Measurements from ENCODE around the gene ZCCHC7. TPM values are rescaled to one million over a fixed set of nuclear protein-coding genes. Genes with fewer than 3 reads are reported as not detected.
"Not testable (repeated sequence)": the region's sequence is repeated elsewhere in the genome, so short reads cannot be mapped to it uniquely, and the experiment has no call there.

The ZCCHC7 gene
- total and polyA plus RNA-seq, 2 experiments from 2014 or later = 29.8 to 38.8 TPM

DNA sequence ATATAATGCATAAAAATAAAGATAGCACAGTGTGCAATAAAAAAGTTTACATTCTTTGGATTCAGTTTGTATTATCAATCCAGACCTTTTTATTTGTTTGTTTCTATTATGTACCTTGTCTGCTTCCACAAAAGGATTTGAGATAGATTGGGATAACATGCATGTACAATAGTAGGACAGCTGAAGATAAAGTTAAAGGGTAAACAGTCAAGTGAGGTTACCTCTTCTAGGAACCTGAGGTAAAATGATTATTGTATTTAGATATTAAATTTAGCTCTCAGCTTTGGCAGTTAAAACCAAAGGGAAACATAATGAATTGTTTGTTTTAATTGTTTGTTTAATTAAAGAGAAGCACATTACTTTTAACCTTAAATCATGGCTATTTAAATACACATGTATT is 81.7 kb downstream of the ZCCHC7 start (continued):
- TF ChIP-seq, protein P1, sequence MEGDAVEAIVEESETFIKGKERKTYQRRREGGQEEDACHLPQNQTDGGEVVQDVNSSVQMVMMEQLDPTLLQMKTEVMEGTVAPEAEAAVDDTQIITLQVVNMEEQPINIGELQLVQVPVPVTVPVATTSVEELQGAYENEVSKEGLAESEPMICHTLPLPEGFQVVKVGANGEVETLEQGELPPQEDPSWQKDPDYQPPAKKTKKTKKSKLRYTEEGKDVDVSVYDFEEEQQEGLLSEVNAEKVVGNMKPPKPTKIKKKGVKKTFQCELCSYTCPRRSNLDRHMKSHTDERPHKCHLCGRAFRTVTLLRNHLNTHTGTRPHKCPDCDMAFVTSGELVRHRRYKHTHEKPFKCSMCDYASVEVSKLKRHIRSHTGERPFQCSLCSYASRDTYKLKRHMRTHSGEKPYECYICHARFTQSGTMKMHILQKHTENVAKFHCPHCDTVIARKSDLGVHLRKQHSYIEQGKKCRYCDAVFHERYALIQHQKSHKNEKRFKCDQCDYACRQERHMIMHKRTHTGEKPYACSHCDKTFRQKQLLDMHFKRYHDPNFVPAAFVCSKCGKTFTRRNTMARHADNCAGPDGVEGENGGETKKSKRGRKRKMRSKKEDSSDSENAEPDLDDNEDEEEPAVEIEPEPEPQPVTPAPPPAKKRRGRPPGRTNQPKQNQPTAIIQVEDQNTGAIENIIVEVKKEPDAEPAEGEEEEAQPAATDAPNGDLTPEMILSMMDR (conservative IDR thresholded peaks at IDR 0.05; ENCODE audit: low read depth in 2 of 2) = no peak
- TF ChIP-seq CREB1 (CRISPR knock-in tag; IDR thresholded peaks at IDR 0.05; ENCODE audit: low read depth) = no peak
- TF ChIP-seq JUNB (IDR thresholded peaks at IDR 0.05; ENCODE audit: unreplicated experiment) = no peak
- TF ChIP-seq EZH2 (IDR thresholded peaks at IDR 0.05; ENCODE audit: low read depth, unreplicated experiment) = no peak

GRCh38 chr9:37203456-37203855 is 83.1 kb downstream of the ZCCHC7 start:
- H3K27ac ChIP-seq (ENCODE audit: low read depth); H2AFZ ChIP-seq; H3K4me2 ChIP-seq; H3K27me3 ChIP-seq (ENCODE audit: insufficient read depth); H3F3A ChIP-seq (replicated peaks; ENCODE audit: low read depth); H3K9me2 ChIP-seq (ENCODE audit: insufficient read depth); DNase-seq (ENCODE audit: low spot score); H4K20me1 ChIP-seq (replicated peaks; ENCODE audit: insufficient read depth); H3K4me3 ChIP-seq; H3K36me3 ChIP-seq (ENCODE audit: insufficient read depth); ATAC-seq; H3K27ac Mint-ChIP-seq; H3K4me3 Mint-ChIP-seq: not testable (repeated sequence)
- peaks cover 36% of the 10 kb centered on the region for H3K4me1 ChIP-seq (ENCODE audit: insufficient read depth)
- peaks cover 11% of the 10 kb centered on the region for H3K27me3 Mint-ChIP-seq (ENCODE audit: insufficient read depth, low read depth, poor library complexity)
- peaks cover 17% of the 10 kb centered on the region; the same call in 2 of the 3 replicates for H3K9me3 Mint-ChIP-seq
- H3K36me3 Mint-ChIP-seq (ENCODE audit: low read depth) = peaks cover 21% of the 10 kb centered on the region
- peaks cover 47% of the 10 kb centered on the region for H3K79me2 ChIP-seq (replicated peaks; ENCODE audit: insufficient read depth)
- H3K4me1 Mint-ChIP-seq = peaks cover 38% of the 10 kb centered on the region

GRCh38 chr9:37206121-37206620 is 85.8 kb downstream of the ZCCHC7 start:
- ATAC-seq (peak; percentile 31; the same call in 1 of the 3 replicates), DNase-seq (ENCODE audit: low spot score) (peak; percentile 62)
- Mint-ChIP-seq H3K27ac (0 out of 2 replicates have a peak overlapping the region, but pooled peaks have one; percentile 34), H3K9me3 (peaks cover 17% of the 10 kb centered on the region; the same call in 2 of the 3 replicates), H3K27me3 (ENCODE audit: insufficient read depth, low read depth, poor library complexity) (peaks cover 2% of the 10 kb centered on the region), H3K36me3 (ENCODE audit: low read depth) (peaks cover 21% of the 10 kb centered on the region), H3K4me3 (no peak overlapping the region), H3K4me1 (peaks cover 27% of the 10 kb centered on the region)
- no peaks in the 10 kb centered on the region for H4K20me1 ChIP-seq (replicated peaks; ENCODE audit: insufficient read depth)
- H3K36me3 ChIP-seq (ENCODE audit: insufficient read depth) = no peaks in the 10 kb centered on the region
- H3K4me1 ChIP-seq (ENCODE audit: insufficient read depth) = peaks cover 9% of the 10 kb centered on the region
- no peaks in the 10 kb centered on the region for H3K27me3 ChIP-seq (ENCODE audit: insufficient read depth)
- no peak overlapping the region for H3K4me2 ChIP-seq
- H3F3A ChIP-seq (replicated peaks; ENCODE audit: low read depth) = no peaks in the 10 kb centered on the region
- H3K4me3 ChIP-seq = no peak overlapping the region
- H3K79me2 ChIP-seq (replicated peaks; ENCODE audit: insufficient read depth) = peaks cover 51% of the 10 kb centered on the region
- no peak overlapping the region for H2AFZ ChIP-seq
- H3K9me2 ChIP-seq (ENCODE audit: insufficient read depth) = no peaks in the 10 kb centered on the region
- H3K27ac ChIP-seq (ENCODE audit: low read depth) = no peak overlapping the region
- TF ChIP-seq, protein P2, sequence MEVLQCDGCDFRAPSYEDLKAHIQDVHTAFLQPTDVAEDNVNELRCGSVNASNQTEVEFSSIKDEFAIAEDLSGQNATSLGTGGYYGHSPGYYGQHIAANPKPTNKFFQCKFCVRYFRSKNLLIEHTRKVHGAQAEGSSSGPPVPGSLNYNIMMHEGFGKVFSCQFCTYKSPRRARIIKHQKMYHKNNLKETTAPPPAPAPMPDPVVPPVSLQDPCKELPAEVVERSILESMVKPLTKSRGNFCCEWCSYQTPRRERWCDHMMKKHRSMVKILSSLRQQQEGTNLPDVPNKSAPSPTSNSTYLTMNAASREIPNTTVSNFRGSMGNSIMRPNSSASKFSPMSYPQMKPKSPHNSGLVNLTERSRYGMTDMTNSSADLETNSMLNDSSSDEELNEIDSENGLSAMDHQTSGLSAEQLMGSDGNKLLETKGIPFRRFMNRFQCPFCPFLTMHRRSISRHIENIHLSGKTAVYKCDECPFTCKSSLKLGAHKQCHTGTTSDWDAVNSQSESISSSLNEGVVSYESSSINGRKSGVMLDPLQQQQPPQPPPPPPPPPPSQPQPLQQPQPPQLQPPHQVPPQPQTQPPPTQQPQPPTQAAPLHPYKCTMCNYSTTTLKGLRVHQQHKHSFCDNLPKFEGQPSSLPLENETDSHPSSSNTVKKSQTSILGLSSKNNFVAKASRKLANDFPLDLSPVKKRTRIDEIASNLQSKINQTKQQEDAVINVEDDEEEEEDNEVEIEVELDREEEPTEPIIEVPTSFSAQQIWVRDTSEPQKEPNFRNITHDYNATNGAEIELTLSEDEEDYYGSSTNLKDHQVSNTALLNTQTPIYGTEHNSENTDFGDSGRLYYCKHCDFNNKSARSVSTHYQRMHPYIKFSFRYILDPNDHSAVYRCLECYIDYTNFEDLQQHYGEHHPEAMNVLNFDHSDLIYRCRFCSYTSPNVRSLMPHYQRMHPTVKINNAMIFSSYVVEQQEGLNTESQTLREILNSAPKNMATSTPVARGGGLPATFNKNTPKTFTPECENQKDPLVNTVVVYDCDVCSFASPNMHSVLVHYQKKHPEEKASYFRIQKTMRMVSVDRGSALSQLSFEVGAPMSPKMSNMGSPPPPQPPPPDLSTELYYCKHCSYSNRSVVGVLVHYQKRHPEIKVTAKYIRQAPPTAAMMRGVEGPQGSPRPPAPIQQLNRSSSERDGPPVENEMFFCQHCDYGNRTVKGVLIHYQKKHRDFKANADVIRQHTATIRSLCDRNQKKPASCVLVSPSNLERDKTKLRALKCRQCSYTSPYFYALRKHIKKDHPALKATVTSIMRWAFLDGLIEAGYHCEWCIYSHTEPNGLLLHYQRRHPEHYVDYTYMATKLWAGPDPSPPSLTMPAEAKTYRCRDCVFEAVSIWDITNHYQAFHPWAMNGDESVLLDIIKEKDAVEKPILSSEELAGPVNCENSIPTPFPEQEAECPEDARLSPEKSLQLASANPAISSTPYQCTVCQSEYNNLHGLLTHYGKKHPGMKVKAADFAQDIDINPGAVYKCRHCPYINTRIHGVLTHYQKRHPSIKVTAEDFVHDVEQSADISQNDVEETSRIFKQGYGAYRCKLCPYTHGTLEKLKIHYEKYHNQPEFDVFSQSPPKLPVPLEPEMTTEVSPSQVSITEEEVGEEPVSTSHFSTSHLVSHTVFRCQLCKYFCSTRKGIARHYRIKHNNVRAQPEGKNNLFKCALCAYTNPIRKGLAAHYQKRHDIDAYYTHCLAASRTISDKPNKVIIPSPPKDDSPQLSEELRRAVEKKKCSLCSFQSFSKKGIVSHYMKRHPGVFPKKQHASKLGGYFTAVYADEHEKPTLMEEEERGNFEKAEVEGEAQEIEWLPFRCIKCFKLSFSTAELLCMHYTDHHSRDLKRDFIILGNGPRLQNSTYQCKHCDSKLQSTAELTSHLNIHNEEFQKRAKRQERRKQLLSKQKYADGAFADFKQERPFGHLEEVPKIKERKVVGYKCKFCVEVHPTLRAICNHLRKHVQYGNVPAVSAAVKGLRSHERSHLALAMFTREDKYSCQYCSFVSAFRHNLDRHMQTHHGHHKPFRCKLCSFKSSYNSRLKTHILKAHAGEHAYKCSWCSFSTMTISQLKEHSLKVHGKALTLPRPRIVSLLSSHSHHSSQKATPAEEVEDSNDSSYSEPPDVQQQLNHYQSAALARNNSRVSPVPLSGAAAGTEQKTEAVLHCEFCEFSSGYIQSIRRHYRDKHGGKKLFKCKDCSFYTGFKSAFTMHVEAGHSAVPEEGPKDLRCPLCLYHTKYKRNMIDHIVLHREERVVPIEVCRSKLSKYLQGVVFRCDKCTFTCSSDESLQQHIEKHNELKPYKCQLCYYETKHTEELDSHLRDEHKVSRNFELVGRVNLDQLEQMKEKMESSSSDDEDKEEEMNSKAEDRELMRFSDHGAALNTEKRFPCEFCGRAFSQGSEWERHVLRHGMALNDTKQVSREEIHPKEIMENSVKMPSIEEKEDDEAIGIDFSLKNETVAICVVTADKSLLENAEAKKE (CRISPR knock-in tag; IDR thresholded peaks at IDR 0.05) = no peak
- TF ChIP-seq, protein P1 (conservative IDR thresholded peaks at IDR 0.05; ENCODE audit: low read depth in 2 of 2) = no peak
- TF ChIP-seq POLR2AphosphoS5 (IDR thresholded peaks at IDR 0.05; ENCODE audit: low read depth) = no peak
- no peak for TF ChIP-seq JUNB (IDR thresholded peaks at IDR 0.05; ENCODE audit: unreplicated experiment)
- no peak for TF ChIP-seq ETS1 (IDR thresholded peaks at IDR 0.05)
